Gastrocnemius medialis (tissue), 4 donors: Measurements from ENCODE around the gene RARRES2. TPM values are rescaled to one million over a fixed set of nuclear protein-coding genes. Genes with fewer than 3 reads are reported as not detected.

Experiments
- ATAC-seq, 2 donors: fragments of 150-250 bp; one replicate each; pipeline ENCODE4 v1.9.1; 2016
- DNase-seq, 2 donors: peaks; one replicate each; pipeline ENCODE4 v3.0.0-alpha.2; 2019
- H3K27ac ChIP-seq, 4 donors: fragments of 200-600 bp; sonication (generic); 1 replicate in 1 of 4; 2 replicates in 3 of 4; pipeline ENCODE4 v1.5.1; 2016 to 2018; ENCODE audit warnings: mild to moderate bottlenecking in 2 of 4, moderate library complexity in 1 of 4
- H3K27me3 ChIP-seq, 3 donors: fragments of 200-600 bp; sonication (generic) in 2 of 3; 1 replicate in 1 of 3; 2 replicates in 2 of 3; pipeline versions ENCODE4 v1.5.1 to v1.6.0; 2016 to 2019; ENCODE audit warnings: mild to moderate bottlenecking in 1 of 3, moderate library complexity in 1 of 3
- H3K36me3 ChIP-seq, 2 donors: fragments of 200-600 bp; sonication (generic) in 1 of 2; one replicate each; pipeline ENCODE4 v1.5.1; 2017 to 2018
- H3K4me1 ChIP-seq, 2 donors: fragments of 200-600 bp; sonication (generic) in 1 of 2; one replicate each; pipeline ENCODE4 v1.5.1; 2016 to 2017; ENCODE audit warnings: mild to moderate bottlenecking in 2 of 2
- H3K4me3 ChIP-seq, 4 donors: fragments of 200-600 bp; sonication (generic) in 3 of 4; 1 replicate in 1 of 4; 2 replicates in 3 of 4; pipeline ENCODE4 v1.5.1; 2016 to 2019; ENCODE audit warnings: mild to moderate bottlenecking in 2 of 4
- H3K9me3 ChIP-seq, 3 donors: fragments of 200-600 bp; sonication (generic) in 2 of 3; 1 replicate in 1 of 3; 2 replicates in 2 of 3; pipeline ENCODE4 v1.5.1; 2016 to 2019
- POLR2A ChIP-seq, 2 donors: fragments of 450-650 bp; IDR thresholded peaks; one replicate each; pipeline ENCODE4 v1.6.1; 2017; ENCODE audit warnings: antibody characterized with exemption in 2 of 2, mild to moderate bottlenecking in 2 of 2, moderate library complexity in 2 of 2
- in situ Hi-C, 4 donors: fragments of 200-750 bp; cut with MboI; loops; one replicate each; pipeline versions ENCODE4 v1.15.0 to v1.8.0; 2017; ENCODE audit warnings: low sequenced_read_pairs in 4 of 4
- intact Hi-C: fragments of 100-400 bp; cut with DNase I; formaldehyde crosslinking; loops from one replicate; pipeline ENCODE4 v1.15.1; 2023; ENCODE audit warnings: low total_unique reads
- total RNA-seq, 4 donors: library from RNA; depleted of rRNA; stranded (reverse); fragments of >200 nt; gene quantifications; one replicate each; pipeline versions ENCODE4 v1.1.0 to v1.2.3, GENCODE V29; 2016
- TF ChIP-seq, protein P1 (sequence below), 5 experiments: fragments of 450-650 bp in 3 of 5; fragments of 200-600 bp in 2 of 5; sonication (generic) in 2 of 5; IDR thresholded peaks in 4 of 5; conservative IDR thresholded peaks in 1 of 5; 1 replicate in 4 of 5; 2 replicates in 1 of 5; pipeline ENCODE4 v1.5.1; 2016 to 2019; ENCODE audit warnings: antibody characterized with exemption in 5 of 5, mild to moderate bottlenecking in 3 of 5, moderate library complexity in 3 of 5

RARRES2 gene
- total RNA-seq, 4 donors from 2014 or later: 4.7 to 14.3 (median 6.5) TPM

- Histone ChIP-seq H3K9me3 (no peaks in the 10 kb centered on the region), H3K4me1 (no peaks in the 10 kb centered on the region), H3K36me3 (no peaks in the 10 kb centered on the region), H3K4me3 (no peak overlapping the region), H3K27ac (no peak overlapping the region), H3K27me3 (no peaks in the 10 kb centered on the region)
- in situ Hi-C loops (no loop called here), intact Hi-C loops (no loop called here)
- no peak for TF ChIP-seq POLR2A (IDR thresholded peaks at IDR 0.05)
- TF ChIP-seq, protein P1, sequence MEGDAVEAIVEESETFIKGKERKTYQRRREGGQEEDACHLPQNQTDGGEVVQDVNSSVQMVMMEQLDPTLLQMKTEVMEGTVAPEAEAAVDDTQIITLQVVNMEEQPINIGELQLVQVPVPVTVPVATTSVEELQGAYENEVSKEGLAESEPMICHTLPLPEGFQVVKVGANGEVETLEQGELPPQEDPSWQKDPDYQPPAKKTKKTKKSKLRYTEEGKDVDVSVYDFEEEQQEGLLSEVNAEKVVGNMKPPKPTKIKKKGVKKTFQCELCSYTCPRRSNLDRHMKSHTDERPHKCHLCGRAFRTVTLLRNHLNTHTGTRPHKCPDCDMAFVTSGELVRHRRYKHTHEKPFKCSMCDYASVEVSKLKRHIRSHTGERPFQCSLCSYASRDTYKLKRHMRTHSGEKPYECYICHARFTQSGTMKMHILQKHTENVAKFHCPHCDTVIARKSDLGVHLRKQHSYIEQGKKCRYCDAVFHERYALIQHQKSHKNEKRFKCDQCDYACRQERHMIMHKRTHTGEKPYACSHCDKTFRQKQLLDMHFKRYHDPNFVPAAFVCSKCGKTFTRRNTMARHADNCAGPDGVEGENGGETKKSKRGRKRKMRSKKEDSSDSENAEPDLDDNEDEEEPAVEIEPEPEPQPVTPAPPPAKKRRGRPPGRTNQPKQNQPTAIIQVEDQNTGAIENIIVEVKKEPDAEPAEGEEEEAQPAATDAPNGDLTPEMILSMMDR (IDR thresholded peaks at IDR 0.05 in 4 of 5, conservative IDR thresholded peaks at IDR 0.05 in 1 of 5): no peak
- ATAC-seq: no peak
- DNase-seq: no peak
These were observed 7.8 kb downstream of the RARRES2 start for GRCh38 chr7:150333659-150334058.

GRCh38 chr7:150332852-150333635 lies 8.4 kb downstream of the RARRES2 start:
- Histone ChIP-seq H3K4me1 (no peaks in the 10 kb centered on the region), H3K4me3 (no peak overlapping the region), H3K27me3 (no peaks in the 10 kb centered on the region), H3K36me3 (no peaks in the 10 kb centered on the region), H3K9me3 (no peaks in the 10 kb centered on the region), H3K27ac (no peak overlapping the region)
- in situ Hi-C loops (no loop called here), intact Hi-C loops (no loop called here)
- TF ChIP-seq POLR2A (IDR thresholded peaks at IDR 0.05): no peak
- TF ChIP-seq, protein P1 (IDR thresholded peaks at IDR 0.05 in 4 of 5, conservative IDR thresholded peaks at IDR 0.05 in 1 of 5): no peak
- DNase-seq (no peak), ATAC-seq (no peak)

DNA sequence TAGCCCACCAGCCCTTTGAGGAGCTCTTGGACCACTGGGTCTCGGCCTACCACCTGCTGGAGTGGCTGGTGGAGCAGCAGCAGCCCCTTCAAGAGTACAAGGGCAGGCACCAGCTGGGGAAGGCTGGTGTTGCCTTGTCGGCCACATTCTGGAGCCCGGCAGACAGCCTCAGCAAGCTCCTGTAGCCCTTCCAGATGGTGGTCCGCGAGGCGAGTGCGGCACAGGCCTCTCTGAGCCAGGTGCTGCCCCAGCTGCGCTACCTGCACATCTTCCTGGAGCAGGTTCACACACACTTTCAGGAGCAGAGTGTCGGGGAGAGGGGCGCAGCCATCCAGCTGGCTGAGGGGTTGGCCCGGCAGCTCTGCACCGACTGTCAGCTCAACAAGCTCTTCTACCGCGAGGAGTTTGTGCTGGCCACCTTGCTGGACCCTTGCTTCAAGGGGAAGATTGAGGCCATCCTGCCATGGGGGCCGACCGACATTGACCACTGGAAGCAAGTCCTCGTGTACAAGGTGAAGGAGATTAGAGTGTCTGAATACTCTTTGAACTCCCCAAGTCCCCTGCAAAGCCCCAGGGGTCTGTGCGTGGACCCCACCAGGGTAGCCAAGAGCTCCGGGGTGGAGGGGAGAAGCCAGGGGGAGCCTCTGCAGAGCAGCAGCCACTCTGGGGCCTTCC lies 11.1 kb downstream of the RARRES2 start:
- Histone ChIP-seq H3K4me1 (no peaks in the 10 kb centered on the region), H3K27ac (no peak overlapping the region), H3K36me3 (no peaks in the 10 kb centered on the region), H3K9me3 (no peaks in the 10 kb centered on the region), H3K27me3 (no peaks in the 10 kb centered on the region), H3K4me3 (no peak overlapping the region)
- in situ Hi-C loops (no loop called here), intact Hi-C loops (no loop called here)
- no peak for TF ChIP-seq POLR2A (IDR thresholded peaks at IDR 0.05)
- TF ChIP-seq, protein P1 (IDR thresholded peaks at IDR 0.05 in 4 of 5, conservative IDR thresholded peaks at IDR 0.05 in 1 of 5): no peak
- no peak for ATAC-seq
- no peak for DNase-seq

DNA sequence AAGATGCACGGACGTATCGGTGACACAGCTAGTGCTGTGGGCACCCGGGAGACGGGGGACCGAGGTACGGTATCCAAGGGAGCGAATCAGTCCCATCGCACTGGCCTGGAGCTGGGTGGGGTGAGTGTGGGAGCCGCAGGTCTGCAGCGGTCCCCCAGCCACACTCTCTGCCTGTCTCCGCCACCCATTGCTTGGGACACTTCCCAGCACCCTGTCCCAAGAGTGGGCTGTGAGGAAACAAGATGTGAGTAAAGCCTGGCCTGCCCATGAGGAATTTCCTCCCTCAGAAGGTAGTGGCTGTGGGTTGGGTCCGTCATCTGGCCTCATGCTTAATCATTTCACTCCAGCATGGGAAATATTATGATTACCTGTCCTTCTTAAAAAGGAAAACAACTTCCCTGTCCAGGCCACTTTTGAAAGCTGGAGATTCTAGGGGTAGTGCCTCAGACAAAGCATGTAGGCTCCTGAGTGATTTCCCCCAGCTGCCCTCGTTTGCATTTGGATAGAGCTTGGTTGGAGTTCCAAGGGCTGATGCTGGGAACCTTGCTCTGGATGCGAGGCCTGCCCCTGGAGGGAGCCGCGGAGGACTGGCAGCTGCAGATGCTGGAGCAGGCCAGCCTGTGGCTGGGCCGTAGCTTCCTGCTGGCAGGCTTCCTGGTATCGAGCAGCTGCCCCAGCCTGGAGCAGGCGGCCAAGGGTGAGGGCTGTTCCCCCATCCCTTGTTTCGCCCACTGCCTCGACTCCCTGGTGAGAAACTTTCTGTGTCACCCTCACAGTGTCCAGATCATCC lies 11.9 kb downstream of the RARRES2 start:
- Histone ChIP-seq H3K27ac (no peak overlapping the region), H3K27me3 (no peaks in the 10 kb centered on the region), H3K4me3 (no peak overlapping the region), H3K4me1 (no peaks in the 10 kb centered on the region), H3K9me3 (no peaks in the 10 kb centered on the region), H3K36me3 (no peaks in the 10 kb centered on the region)
- no peak for DNase-seq
- intact Hi-C loops: no loop called here
- TF ChIP-seq, protein P1 (IDR thresholded peaks at IDR 0.05 in 4 of 5, conservative IDR thresholded peaks at IDR 0.05 in 1 of 5): no peak
- TF ChIP-seq POLR2A (IDR thresholded peaks at IDR 0.05): no peak
- in situ Hi-C loops: no loop called here
- ATAC-seq: no peak
